HG03565 (cell line): ENCODE data around the gene CHD2.
"Not testable (repeated sequence)": the region's sequence is repeated elsewhere in the genome, so short reads cannot be mapped to it uniquely, and the experiment has no call there.

Source experiments
- ATAC-seq: cut with Tn5 transposase; IDR thresholded peaks from one replicate; pipeline ENCODE4 v1.9.1; 2021; ENCODE audit warnings: mild to moderate bottlenecking, moderate library complexity; ENCODE audit not compliant: unreplicated experiment

CHD2 gene

DNA sequence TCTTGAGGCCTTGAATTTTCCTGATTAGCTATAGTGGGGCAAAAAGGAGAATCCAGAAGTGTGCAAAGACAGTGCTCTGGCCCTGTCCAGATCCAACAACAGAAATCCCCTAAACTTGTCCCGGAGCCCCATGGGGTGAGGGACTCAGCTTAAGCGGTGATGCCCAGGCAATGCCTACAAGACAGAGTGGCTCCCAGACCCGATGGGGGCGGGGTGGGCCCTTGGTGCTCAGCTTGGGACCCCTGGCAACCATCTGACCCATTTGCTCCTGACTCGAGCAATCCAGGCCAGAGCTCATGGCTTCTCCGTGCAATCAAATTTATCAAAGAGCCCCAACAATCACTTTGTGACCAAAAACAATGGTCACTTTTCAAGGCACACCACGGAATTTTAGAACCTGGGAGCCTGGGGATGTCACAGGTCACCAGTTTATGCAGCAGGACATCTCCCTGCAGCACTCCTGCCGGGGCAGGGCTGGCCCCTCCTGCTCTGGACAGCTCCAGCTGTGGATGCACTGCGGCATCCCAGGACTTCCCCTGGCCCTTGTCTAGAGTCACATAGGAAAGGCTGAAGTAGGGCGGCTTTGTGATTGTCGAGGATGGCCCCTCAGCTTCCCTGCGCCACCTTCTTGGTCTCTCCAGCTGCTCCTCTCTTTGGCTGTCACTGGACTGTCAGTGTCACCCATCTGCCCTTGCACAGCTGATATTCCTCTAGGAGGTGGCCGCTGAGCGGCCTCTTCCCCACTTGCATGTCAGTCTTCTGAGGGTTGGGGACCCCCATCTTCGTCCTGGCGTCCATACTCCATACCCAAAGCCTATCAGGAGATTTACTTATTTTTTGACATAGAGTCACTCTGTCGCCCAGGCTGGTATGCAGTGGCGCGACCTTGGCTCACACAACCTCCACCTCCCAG lies 160.5 kb downstream of the CHD2 start:
- no peak for ATAC-seq

GRCh38 chr15:93062628-93063261 lies 162.6 kb downstream of the CHD2 start:
- not testable (repeated sequence) for ATAC-seq

GRCh38 chr15:93063262-93063671 lies 163.1 kb downstream of the CHD2 start:
- no peak for ATAC-seq

DNA sequence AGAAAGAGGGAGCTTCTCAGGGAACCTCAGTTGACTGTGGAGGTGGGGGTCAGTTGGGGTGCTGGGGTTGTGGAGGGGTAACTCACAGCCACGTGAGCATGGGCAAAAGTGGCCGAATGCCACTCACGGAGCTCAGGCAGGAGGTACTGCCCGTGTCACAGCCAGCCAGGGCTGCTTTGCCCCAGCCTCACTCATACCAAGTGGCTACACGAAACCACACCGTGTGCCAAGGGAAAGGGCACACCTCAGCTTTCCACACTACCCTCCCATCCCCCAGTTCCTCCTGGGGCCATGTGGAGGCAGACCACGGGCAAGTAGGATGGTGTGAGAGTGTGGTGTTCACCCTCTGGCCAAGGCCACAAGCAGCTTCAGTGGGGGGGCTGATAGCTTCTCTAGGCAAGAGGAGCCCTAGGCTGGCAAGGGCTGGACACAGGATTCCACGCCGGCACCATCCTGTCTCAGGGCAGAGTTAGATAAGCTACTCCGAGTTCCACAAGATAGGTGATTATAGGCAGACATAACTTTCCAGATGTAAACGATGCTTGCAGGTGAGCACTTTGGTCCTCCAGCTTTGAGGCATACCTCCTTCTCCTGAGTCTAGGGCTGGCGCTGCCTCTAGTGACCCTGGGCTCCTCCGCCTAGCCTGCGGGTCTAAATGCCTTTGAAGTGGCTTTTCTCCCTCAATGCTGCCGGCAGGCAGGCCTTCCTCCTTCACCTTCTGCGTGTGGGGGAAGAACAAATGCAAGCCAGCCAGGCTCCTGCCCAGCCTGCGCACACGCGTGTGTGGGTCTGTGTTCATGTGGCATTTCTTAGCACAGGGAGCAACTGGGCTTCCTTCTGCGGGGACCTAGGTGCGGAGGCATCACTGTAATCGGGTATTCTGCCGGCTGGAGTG lies 163.9 kb downstream of the CHD2 start:
- ATAC-seq = no peak

- no peak for ATAC-seq
Observed at GRCh38 chr15:93065641-93066045, 165.5 kb downstream of the CHD2 start.

- no peak for ATAC-seq
Observed at GRCh38 chr15:93066224-93066681, 166.1 kb downstream of the CHD2 start.

DNA sequence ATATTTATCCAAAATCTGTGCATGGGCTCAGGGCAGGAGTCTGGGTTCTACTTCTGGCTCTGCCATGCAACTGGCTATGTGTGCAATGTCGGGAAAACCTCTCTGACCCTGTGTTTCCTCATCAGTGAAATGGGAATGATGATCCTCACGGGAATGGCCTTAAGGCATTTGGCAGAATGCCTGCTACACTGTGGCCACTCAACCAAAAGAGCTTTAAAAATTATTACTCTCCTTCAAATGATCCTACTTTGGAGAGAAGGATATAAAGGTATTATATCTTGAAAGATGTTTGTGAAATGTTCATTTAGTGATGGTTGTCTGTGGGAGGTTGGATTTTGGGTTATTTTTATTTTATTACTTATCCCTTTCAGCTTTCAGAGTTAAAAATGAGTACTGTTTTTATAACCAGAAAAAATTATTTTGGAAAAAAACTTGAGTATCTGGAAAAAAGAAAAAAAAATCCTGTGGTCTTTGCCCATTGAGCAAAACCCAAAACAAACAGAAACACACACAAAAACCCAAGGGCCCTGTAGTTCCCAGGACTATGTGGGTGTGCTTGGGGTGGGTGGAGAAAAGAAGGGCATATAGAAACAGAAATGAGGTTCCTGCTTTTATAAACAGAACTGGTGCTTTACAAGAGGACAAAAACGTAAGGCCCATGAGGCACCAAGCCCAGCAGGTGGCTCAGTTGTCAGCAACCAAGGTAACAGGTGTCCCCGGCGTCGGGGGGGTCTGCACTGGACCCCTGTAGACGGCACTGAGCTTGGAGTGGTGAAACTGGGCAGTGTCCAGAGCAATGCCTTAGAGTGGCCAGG lies 166.9 kb downstream of the CHD2 start:
- no peak for ATAC-seq

DNA sequence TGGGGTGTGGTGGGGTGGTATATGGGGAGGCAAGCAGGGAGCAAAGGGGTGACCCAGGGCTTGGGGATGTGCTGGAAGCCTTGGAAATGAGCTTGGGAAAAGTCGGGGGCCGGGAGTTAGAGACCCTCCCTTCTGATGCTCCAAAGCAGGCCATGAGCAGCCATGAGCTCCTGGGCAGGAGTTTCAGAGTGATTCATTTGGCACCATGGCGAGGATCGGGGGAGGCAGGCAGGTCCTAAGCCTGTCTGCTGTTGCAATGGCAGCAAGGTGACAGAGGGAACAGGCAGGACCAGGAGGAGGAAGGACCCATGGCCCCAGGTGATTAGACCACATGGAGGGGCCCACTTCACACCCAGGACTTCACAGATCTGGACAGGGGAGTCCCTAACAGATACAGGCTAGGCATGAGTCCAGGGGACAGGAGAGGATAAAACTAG lies 167.5 kb downstream of the CHD2 start:
- no peak for ATAC-seq

DNA sequence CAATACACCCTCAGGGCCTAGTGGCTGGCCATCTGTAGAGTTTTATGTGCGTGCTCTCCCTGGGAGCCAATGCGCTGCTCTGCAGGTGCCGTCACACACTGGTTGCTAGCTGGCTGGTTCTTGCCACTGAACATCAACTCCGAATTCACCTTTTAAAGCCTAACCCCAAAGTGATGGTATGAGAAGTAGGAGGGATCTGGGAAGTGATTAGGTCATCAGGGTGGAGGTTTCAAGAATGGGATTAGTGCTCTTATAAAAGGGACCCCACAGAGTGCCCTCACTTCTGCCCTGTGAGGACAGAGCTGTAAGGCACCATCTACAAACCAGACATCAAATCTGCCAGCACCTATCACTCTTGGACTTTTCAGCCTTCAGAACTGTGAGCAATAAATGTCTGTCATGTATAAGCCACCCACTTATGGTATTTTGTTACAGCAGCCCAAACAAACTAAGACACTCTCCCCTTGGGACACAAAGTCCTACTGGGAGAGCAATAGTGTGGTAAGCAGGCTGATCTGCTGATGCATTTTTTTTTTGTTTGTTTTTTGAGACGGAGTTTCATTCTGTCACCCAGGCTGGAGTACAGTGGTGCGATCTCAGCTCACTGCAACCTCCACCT lies 168.6 kb downstream of the CHD2 start:
- no peak for ATAC-seq

- ATAC-seq = no peak
Observed at GRCh38 chr15:93070132-93070531, 170.0 kb downstream of the CHD2 start.

GRCh38 chr15:93070551-93071296 lies 170.6 kb downstream of the CHD2 start:
- no peak for ATAC-seq

GRCh38 chr15:93071469-93071936 lies 171.4 kb downstream of the CHD2 start:
- ATAC-seq = no peak

- ATAC-seq = no peak
Observed at GRCh38 chr15:93072011-93072410, 171.9 kb downstream of the CHD2 start.

DNA sequence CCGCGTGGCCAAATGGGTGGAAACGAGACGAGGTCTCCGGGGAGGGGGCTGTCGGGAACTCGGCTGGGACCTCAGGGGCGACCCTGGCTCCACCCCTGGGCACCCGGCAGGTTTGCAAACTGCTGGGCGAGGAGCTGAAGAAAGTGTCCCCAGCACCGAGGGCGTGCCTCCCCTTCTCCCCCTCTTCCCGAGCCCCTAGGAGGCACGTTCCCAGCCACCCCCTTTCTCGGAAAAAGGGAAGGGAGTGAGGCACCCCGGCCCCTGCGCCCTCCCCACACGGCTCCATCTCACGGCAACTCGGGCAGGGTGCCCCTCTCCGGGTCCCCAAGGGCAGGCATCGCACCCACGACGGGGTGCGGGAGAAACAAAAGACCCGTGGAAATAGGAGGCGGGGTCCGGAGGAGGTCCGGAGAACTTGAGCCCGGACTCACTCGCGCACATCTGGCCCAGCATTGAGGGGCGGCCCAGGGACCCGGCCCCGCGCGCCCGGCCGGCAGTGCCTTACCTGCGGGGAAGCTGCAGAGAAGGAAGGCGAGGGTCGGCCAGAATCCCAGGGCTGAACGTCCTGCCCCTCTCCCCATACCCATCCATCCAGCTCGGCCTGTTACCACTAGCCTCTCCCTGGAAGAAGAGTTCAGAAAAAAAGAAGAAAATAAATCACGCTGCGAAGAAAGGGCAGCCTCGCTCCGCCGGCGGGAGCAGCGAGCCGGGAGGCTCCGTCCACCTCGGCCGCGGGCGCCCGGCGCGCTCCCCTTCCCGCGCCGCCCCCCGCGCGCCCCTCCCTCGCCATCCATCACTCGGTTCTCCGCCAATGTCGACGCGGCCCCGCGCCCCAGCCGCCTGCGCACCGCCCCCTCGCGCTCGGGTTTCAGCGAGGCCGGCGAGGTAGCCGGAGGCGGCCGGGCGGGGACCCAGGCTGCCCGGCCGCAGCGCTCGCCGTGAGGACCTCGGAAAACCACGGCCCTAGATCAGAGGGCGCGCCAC lies 172.6 kb downstream of the CHD2 start:
- ATAC-seq = no peak

GRCh38 chr15:93073465-93073952 lies 173.4 kb downstream of the CHD2 start:
- ATAC-seq = no peak

DNA sequence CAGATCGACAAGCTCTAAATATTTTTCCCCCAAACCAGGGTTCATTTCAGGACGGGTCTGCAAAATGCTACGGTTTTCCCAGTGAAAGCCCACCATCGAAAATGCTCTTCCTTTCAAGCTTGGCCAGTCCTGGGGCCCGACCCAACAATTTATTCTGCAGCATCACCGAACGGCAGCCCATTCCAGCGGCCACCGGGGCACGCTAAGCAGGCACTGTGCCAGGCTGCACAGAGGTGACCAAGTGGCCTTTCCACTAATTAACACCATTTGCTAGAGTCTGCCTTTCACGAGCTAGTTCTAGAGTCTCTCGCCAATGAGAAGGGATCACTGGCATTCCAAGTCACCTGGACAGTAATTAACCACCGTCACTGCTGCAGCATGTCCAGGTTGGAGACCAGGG lies 174.5 kb downstream of the CHD2 start:
- ATAC-seq = no peak

- no peak for ATAC-seq
Observed at GRCh38 chr15:93076217-93076616, 176.1 kb downstream of the CHD2 start.

- no peak for ATAC-seq
Observed at GRCh38 chr15:93076875-93077274, 176.8 kb downstream of the CHD2 start.
